LoVo (cell line): Measurements from ENCODE around the gene APH1B.
A peak's percentile ranks its signal among the peaks of the same experiment; 100 is the strongest.

ENCODE experiments used
- DNase-seq: peaks from one replicate; pipeline ENCODE4 v3.0.0-alpha.2; 2016; ENCODE audit warnings: low spot score

APH1B gene

DNA sequence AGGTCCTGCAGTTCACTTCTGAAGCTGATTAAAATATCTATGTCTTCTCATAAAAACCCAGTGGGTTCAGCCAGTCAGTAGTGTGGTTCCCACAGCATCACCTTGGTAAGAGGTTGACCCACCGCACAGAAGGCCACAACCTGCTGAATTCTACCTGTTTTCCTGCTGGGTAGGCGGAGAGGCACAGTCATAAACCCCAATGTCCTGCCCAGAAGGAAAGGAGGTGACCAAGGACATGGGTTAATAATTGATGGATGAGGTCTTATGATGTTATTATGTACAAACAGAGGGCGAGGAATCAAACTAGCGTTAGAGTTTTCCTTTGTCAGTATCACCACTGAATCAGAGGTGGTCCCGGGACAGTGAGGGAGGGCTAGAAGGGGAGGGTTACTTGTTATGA, 76.5 kb downstream of the APH1B start:
- peak; percentile 78 for DNase-seq

DNA sequence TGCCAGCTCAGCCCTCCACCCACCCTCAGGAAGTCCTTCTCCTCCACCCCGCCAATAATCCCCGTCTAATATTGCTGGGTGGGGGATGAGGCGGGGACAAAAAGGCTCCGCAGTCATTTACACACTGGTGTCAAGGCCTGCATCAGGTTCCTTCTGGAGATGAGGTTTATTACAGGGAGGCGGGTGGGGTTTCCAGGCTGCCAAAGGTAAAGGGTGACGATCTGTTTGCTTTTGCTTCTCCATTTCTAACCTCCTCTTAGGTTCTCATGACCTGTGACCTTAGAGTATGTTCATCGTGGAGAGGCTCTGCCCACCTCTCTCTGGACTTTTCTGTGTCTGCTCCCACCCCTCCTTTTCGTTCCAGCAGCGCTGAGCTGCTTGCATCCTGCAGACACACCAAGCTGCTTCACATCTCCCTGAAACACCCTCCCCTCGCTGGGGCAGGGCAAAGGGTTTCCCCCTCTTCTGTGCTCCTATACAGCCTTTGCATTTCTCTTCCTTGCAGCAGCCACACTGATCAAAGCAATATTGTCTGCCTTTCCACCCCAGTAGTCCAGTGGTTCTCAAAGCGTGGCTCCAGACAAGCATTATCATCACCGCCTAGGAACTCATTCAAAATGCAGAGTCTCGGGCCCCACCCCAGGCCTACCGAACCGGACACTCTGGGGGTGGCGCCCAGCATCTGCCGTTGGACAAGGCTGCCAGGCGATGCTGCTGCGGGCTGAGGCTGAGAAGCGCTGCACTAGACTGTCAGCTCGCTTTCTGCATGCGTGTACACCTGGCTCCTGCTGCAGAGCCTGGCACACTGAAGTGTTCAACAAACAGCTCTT, 77.6 kb downstream of the APH1B start:
- DNase-seq = peak; percentile 35

DNA sequence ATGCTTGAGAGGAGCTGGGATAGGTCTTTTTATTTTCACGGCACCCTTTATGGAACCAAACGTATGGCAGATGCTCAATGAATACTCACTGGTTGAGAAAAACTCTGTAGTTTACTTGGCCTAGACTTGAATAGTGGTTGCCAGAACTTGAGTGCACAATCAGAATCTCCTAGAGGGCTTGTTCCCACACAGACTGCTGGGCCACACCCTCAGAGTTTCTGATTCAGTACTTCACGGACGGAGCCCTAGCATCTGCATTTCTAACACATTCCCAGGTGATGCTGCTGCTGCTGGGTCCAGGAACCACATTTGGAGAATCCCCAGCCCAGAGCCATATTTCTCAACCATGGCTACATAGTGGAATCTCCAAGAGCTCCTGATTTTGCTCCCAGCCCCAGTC, 79.7 kb downstream of the APH1B start:
- no peak for DNase-seq

DNA sequence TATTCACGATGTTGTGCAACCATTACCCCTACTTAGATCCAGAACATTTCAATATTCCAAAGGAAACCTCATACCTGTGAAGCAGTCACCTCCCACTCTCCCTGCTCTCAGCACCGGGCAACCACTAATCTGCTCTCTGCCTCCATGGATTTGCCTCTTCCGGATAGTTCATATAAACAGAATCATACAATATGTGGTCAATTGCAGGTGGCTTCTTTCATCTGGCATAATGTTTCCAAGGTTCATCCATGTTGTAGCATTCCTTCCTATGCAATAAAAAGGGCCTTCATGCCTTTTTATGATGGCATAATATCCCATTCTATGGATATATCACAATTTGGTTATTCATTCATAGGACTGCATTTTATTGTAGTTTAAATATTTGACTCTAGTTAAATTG, 80.3 kb downstream of the APH1B start:
- no peak for DNase-seq

DNA sequence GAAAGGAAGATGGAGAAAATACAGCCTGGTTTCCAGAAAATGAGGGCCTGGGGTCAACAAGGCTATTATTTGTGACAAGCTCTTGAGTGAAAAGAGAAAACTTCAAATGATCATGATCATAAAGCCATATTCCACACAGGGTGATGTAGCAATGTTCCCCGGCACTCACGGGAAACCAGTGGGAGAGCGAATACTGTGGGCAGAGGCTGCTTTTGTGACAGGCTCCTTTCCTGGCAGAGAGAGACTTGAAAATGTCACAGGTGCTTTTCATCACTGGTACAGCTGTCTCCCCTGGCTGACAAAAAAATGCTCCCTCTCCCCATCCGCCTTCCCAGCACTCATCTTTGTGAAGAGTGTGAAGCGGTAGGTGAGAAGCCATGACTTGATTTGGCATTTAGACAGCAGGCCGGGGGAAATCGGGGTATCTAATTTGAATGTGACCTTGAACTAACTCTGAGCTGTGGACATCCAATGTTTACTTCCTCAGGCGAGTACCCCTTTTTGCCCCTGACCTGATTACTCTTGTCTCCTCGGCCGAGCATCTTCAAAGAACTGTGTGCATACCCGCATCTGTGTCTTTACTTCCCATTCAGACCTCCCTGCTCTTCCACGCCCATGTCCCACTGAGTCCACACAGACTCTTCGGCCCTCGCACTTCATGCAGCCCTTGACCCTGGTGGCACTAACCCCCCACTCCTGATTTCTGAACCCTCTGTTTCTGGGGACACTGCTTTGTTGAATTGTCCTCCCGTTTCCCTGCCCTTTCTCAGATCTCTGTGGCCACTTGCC, 81.0 kb downstream of the APH1B start:
- DNase-seq = no peak
